Neural cell (in vitro differentiated cells): ENCODE measurements around the gene SND1. TPM values are rescaled to one million over a fixed set of nuclear protein-coding genes. Genes with fewer than 3 reads are reported as not detected.

Experiments used
- H2AFZ ChIP-seq: fragments of 200-600, 300-800 bp; sonication (generic), shearing (Covaris generic); 2 replicates; pipeline ENCODE4 v1.6.0; 2014; ENCODE audit warnings: low read depth, mild to moderate bottlenecking, antibody characterized with exemption, low read length, moderate library complexity
- H3F3A ChIP-seq: fragments of 200-600 bp; shearing (Covaris generic); 2 replicates; pipeline ENCODE4 v1.6.1; 2016; ENCODE audit warnings: mild to moderate bottlenecking, moderate library complexity, mixed read lengths, antibody characterized with exemption, low read length; ENCODE audit not compliant: insufficient read depth, poor library complexity, severe bottlenecking
- H3K27ac ChIP-seq: fragments of 200-600, 300-800 bp; sonication (generic), shearing (Covaris generic); 2 replicates; pipeline ENCODE4 v1.5.1; 2014; ENCODE audit warnings: mild to moderate bottlenecking, low read length, moderate library complexity
- H3K27me3 ChIP-seq: fragments of 300-800, 200-600 bp; sonication (generic), shearing (Covaris generic); 2 replicates; pipeline ENCODE4 v1.6.0; 2014; ENCODE audit warnings: mild to moderate bottlenecking, low read depth, low read length, moderate library complexity; ENCODE audit not compliant: insufficient read depth
- H3K36me3 ChIP-seq: fragments of 300-800, 200-600 bp; sonication (generic), shearing (Covaris generic); 2 replicates; pipeline ENCODE4 v1.5.1; 2014; ENCODE audit warnings: mild to moderate bottlenecking, antibody characterized with exemption, low read length, moderate library complexity; ENCODE audit not compliant: insufficient read depth
- H3K4me2 ChIP-seq: fragments of 300-800, 200-600 bp; sonication (generic), shearing (Covaris generic); 2 replicates; pipeline ENCODE4 v1.6.0; 2014; ENCODE audit warnings: mild to moderate bottlenecking, low read length
- H3K4me3 ChIP-seq: fragments of 300-800, 200-600 bp; sonication (generic), shearing (Covaris generic); 2 replicates; pipeline ENCODE4 v1.5.1; 2014; ENCODE audit warnings: mild to moderate bottlenecking, low read length, moderate library complexity
- H3K79me2 ChIP-seq: fragments of 200-600 bp; shearing (Covaris generic); replicated peaks from 2 replicates; pipeline ENCODE4 v1.6.0; 2014; ENCODE audit warnings: mild to moderate bottlenecking, low read length, moderate library complexity; ENCODE audit not compliant: insufficient read depth
- H3K9ac ChIP-seq: fragments of 300-800, 200-600 bp; sonication (generic), shearing (Covaris generic); 2 replicates; pipeline ENCODE4 v1.6.1; 2016; ENCODE audit warnings: mild to moderate bottlenecking, low read length, mixed read lengths
- H3K9me2 ChIP-seq: fragments of 200-600 bp; shearing (Covaris generic); 2 replicates; pipeline ENCODE4 v1.6.1; 2016; ENCODE audit warnings: mild to moderate bottlenecking, low read length, mixed read lengths; ENCODE audit not compliant: insufficient read depth
- H3K9me3 ChIP-seq: fragments of 200-600, 300-800 bp; sonication (generic), shearing (Covaris generic); 2 replicates; pipeline ENCODE4 v1.6.1; 2016; ENCODE audit warnings: mild to moderate bottlenecking, mixed run types, low read length, moderate library complexity, mixed read lengths
- H4K20me1 ChIP-seq: fragments of 200-600 bp; shearing (Covaris generic); 2 replicates; pipeline ENCODE4 v1.6.1; 2016; ENCODE audit warnings: mild to moderate bottlenecking, mixed run types; ENCODE audit not compliant: insufficient read depth
- CTCF ChIP-seq: fragments of 450-650 bp; IDR thresholded peaks from 2 replicates; pipeline ENCODE4 v1.5.1; 2014; ENCODE audit warnings: antibody characterized with exemption, mild to moderate bottlenecking, moderate library complexity; ENCODE audit not compliant: poor library complexity, severe bottlenecking
- EP300 ChIP-seq: fragments of 450-650 bp; conservative IDR thresholded peaks from 2 replicates; pipeline ENCODE4 v1.6.1; 2014; ENCODE audit warnings: antibody characterized with exemption, mild to moderate bottlenecking, moderate library complexity; ENCODE audit not compliant: poor library complexity, severe bottlenecking
- EZH2 ChIP-seq: fragments of 200-600, 300-800 bp; shearing (Covaris generic), sonication (generic); IDR thresholded peaks from 2 replicates; pipeline ENCODE4 v1.6.1; 2014; ENCODE audit warnings: antibody characterized with exemption, low read length, borderline replicate concordance, mild to moderate bottlenecking; ENCODE audit not compliant: insufficient read depth, poor library complexity, severe bottlenecking
- MXI1 ChIP-seq: fragments of 450-650 bp; conservative IDR thresholded peaks from 2 replicates; pipeline ENCODE4 v1.6.1; 2014; ENCODE audit warnings: antibody characterized with exemption, mild to moderate bottlenecking; ENCODE audit not compliant: poor library complexity, severe bottlenecking
- POLR2AphosphoS5 ChIP-seq: IDR thresholded peaks from 2 replicates; pipeline ENCODE4 v1.6.1; 2012
- RAD21 ChIP-seq: fragments of 450-650 bp; conservative IDR thresholded peaks from 2 replicates; pipeline ENCODE4 v1.6.1; 2014; ENCODE audit warnings: antibody characterized with exemption, mild to moderate bottlenecking, moderate library complexity
- REST ChIP-seq: IDR thresholded peaks from 2 replicates; pipeline ENCODE4 v1.6.1; 2012; ENCODE audit warnings: borderline replicate concordance
- SMC3 ChIP-seq: fragments of 450-650 bp; conservative IDR thresholded peaks from 2 replicates; pipeline ENCODE4 v1.6.1; 2014; ENCODE audit warnings: antibody characterized with exemption, mild to moderate bottlenecking, moderate library complexity; ENCODE audit not compliant: poor library complexity
- TAF1 ChIP-seq: IDR thresholded peaks from 2 replicates; pipeline ENCODE4 v1.6.1; 2012; ENCODE audit warnings: low read depth
- polyA plus RNA-seq: library from polyadenylated mRNA; depleted of rRNA; stranded (reverse); fragments of >200 nt; gene quantifications from 2 replicates; pipeline ENCODE4 v1.2.3, GENCODE V29; 2014

The SND1 gene
- polyA plus RNA-seq, 1 donor from 2014 or later, result 37.4 TPM

- H3K4me2 ChIP-seq, result no peak overlapping the region
Measured at GRCh38 chr7:128103498-128104107, 451.6 kb downstream of the SND1 start.

More at GRCh38 chr7:128103498-128104107, 451.6 kb downstream of the SND1 start:
- Histone ChIP-seq H4K20me1 (no peaks in the 10 kb centered on the region), H2AFZ (no peak overlapping the region), H3K27ac (no peak overlapping the region), H3K4me3 (peak overlapping the region; percentile 49), H3K27me3 (peaks cover 13% of the 10 kb centered on the region), H3K79me2 (no peaks in the 10 kb centered on the region), H3K36me3 (no peaks in the 10 kb centered on the region), H3K9me3 (peaks cover 2% of the 10 kb centered on the region), H3K9me2 (no peaks in the 10 kb centered on the region), H3K9ac (no peak overlapping the region), H3F3A (no peaks in the 10 kb centered on the region)
- TF ChIP-seq POLR2AphosphoS5, result no peak
- TF ChIP-seq TAF1, result no peak
- TF ChIP-seq REST, result no peak
- TF ChIP-seq EZH2, result no peak
- no peak for TF ChIP-seq RAD21
- no peak for TF ChIP-seq CTCF
- no peak for TF ChIP-seq EP300
- no peak for TF ChIP-seq SMC3
- no peak for TF ChIP-seq MXI1
